GM12801 (cell line): ENCODE data around the gene SLC30A1.

ENCODE experiments used
- TF ChIP-seq, protein P1 (sequence below): IDR thresholded peaks from one replicate; pipeline ENCODE4 v1.5.1; 2011; ENCODE audit warnings: control low read depth; ENCODE audit not compliant: insufficient read length; ENCODE audit errors: extremely low read depth

The SLC30A1 gene

GRCh38 chr1:211587123-211587522, 8.2 kb upstream of the SLC30A1 start:
- TF ChIP-seq, protein P1, sequence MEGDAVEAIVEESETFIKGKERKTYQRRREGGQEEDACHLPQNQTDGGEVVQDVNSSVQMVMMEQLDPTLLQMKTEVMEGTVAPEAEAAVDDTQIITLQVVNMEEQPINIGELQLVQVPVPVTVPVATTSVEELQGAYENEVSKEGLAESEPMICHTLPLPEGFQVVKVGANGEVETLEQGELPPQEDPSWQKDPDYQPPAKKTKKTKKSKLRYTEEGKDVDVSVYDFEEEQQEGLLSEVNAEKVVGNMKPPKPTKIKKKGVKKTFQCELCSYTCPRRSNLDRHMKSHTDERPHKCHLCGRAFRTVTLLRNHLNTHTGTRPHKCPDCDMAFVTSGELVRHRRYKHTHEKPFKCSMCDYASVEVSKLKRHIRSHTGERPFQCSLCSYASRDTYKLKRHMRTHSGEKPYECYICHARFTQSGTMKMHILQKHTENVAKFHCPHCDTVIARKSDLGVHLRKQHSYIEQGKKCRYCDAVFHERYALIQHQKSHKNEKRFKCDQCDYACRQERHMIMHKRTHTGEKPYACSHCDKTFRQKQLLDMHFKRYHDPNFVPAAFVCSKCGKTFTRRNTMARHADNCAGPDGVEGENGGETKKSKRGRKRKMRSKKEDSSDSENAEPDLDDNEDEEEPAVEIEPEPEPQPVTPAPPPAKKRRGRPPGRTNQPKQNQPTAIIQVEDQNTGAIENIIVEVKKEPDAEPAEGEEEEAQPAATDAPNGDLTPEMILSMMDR, result no peak

DNA sequence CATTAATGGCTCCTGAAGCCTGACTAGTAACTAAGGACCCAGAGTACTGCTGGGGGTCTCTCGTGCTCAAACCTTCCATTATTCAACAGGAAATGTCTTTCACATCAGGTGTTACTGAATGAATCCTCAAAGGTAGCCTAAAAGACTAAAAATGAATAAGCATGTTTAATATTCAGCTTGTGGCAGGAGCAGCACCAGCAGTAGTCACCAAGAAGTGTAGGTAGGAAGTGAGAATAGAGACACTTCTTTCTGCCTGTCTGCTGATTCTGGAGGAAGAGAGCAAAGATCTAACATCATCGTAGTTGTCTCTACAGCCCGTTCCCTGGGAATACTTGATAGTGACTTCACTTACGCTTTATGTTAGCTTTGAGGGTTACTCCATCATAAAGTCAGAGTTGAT, 7.6 kb upstream of the SLC30A1 start:
- TF ChIP-seq, protein P1, result no peak

- TF ChIP-seq, protein P1, result no peak
Measured at GRCh38 chr1:211583011-211583992, 4.3 kb upstream of the SLC30A1 start.

DNA sequence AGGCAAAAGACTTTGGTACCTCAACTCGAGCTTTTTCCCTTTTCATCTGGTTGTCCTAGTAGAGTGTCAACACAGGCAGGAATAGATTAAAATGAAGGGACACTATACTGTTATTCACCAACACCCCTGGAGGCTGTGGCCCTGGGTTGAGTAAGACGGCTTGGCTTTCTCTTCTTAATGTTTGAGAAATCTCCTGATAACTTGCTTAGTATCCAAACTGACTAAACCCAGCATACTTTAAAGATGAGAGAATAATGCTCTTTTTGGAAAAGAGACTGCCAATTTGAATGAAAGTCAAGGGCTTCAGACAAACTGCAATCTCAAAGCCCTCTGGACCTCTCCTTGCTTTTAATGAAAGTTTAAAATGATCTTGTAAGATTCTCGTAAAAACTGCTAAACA, 2.6 kb upstream of the SLC30A1 start:
- TF ChIP-seq, protein P1, result no peak

DNA sequence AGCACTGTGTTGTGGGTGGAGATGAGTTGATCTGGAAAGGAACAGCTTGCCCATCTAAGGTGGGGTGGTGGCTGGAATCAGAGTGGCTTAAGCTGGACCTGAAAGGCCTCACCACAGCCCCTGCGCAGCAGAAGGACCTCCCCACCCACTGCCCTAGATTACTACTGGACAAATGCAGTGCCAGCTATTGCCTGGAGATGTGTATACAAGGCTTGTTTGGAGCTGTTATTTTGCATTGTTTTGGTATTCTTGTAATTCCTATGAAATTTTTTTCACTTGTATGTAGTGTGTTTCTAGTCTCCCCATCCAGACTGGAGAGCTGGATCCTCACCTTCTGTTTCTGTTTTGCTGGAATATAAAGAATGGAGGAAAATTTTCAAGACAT, 1.3 kb upstream of the SLC30A1 start:
- TF ChIP-seq, protein P1, result no peak

DNA sequence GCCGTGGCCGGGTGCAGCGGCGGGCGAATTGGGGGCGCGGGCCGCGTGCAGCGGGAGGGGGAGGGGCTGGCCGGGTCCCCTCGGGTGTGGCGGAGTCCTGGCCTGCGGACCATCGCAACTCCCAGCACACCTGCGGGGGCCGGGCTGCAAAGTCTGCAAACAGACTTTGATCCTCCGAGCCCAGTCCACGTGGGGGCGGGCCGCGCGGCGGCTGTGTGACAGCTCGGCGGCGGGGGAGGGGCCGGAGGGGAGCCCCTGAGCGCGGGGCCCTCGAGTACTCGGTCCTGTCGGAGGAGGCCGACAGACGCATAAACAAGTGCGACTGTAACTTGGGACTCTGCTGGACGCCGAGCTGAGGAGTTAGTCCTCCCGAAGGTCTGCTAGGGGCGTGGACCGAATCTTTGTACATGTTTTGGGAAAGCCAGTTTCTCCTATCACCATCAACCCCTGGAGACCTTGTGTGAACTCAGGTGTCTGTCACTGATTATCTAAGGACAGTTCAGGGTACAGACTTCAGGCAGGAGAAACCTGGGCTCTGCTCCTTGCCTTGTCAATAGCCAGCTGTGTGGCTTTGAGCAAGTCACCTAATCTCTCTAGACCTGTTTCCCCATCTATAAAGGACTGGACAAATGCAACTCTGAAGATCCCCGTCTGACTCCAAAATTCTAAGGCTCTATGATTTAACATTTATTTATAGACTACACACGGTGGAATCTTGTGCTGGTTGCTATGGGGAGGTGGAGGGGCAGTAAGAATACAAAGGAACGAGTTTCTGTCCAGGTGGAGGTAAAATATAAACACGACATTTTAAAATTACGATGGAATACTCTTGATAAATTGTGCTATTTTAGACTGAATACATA, 710 bp upstream of the SLC30A1 start:
- TF ChIP-seq, protein P1, result no peak
